ENCODE data around the gene PLRG1. TPM values are rescaled to one million over a fixed set of nuclear protein-coding genes. Genes with fewer than 3 reads are reported as not detected.

Gene PLRG1
- total RNA-seq, 1 donor from 2014 or later, result 75.5 TPM

GRCh38 chr4:154534296-154534695 lies 15.9 kb downstream of the PLRG1 start:
- no peak for DNase-seq (ENCODE audit: low read depth)

GRCh38 chr4:154529728-154530519 lies 20.3 kb downstream of the PLRG1 start:
- no peak overlapping the region for H3K4me3 ChIP-seq (ENCODE audit: low read depth, low read length)
- no peak for DNase-seq (ENCODE audit: low read depth)

More at GRCh38 chr4:154534296-154534695, 15.9 kb downstream of the PLRG1 start:
- Histone ChIP-seq H3K4me3 (ENCODE audit: low read depth, low read length) (no peak overlapping the region), H3K27me3 (ENCODE audit: control insufficient read depth, insufficient read depth, low read length) (no peaks in the 10 kb centered on the region), H3K36me3 (ENCODE audit: control insufficient read depth, insufficient read depth, low read length) (peaks cover 2% of the 10 kb centered on the region)
- no peak for TF ChIP-seq CTCF (IDR thresholded peaks at IDR 0.05; ENCODE audit: insufficient read depth, low read length, poor library complexity, severe bottlenecking)

DNA sequence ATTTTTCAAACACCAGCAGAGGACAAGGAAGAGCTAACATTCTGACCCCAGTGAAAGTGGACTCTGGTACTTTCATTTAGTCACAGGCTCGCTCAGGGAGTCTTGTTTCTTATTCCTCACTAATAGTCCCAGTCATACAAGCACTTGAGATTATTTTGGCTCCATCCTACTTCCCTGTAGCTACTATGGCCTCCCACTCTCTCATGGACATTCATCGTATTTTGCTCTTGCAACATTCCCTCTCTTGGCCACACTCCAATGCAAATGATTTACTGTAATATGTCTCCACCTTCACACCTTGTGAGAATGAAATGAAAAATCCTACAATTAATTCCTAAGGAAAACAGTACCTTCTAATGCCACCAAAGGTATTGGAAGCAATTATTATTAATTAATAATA lies 21.3 kb downstream of the PLRG1 start:
- Histone ChIP-seq H3K27me3 (ENCODE audit: control insufficient read depth, insufficient read depth, low read length) (no peaks in the 10 kb centered on the region), H3K4me3 (ENCODE audit: low read depth, low read length) (no peak overlapping the region), H3K36me3 (ENCODE audit: control insufficient read depth, insufficient read depth, low read length) (no peaks in the 10 kb centered on the region)
- DNase-seq (ENCODE audit: low read depth), result no peak
- TF ChIP-seq CTCF (IDR thresholded peaks at IDR 0.05; ENCODE audit: insufficient read depth, low read length, poor library complexity, severe bottlenecking), result no peak

More at GRCh38 chr4:154529728-154530519, 20.3 kb downstream of the PLRG1 start:
- no peaks in the 10 kb centered on the region for H3K36me3 ChIP-seq (ENCODE audit: control insufficient read depth, insufficient read depth, low read length)
- no peak for TF ChIP-seq CTCF (IDR thresholded peaks at IDR 0.05; ENCODE audit: insufficient read depth, low read length, poor library complexity, severe bottlenecking)
- no peaks in the 10 kb centered on the region for H3K27me3 ChIP-seq (ENCODE audit: control insufficient read depth, insufficient read depth, low read length)

GRCh38 chr4:154527308-154527707 lies 22.9 kb downstream of the PLRG1 start:
- no peak for DNase-seq (ENCODE audit: low read depth)
- no peaks in the 10 kb centered on the region for H3K36me3 ChIP-seq (ENCODE audit: control insufficient read depth, insufficient read depth, low read length)
- TF ChIP-seq CTCF (IDR thresholded peaks at IDR 0.05; ENCODE audit: insufficient read depth, low read length, poor library complexity, severe bottlenecking), result no peak
- no peak overlapping the region for H3K4me3 ChIP-seq (ENCODE audit: low read depth, low read length)
- H3K27me3 ChIP-seq (ENCODE audit: control insufficient read depth, insufficient read depth, low read length), result no peaks in the 10 kb centered on the region

DNA sequence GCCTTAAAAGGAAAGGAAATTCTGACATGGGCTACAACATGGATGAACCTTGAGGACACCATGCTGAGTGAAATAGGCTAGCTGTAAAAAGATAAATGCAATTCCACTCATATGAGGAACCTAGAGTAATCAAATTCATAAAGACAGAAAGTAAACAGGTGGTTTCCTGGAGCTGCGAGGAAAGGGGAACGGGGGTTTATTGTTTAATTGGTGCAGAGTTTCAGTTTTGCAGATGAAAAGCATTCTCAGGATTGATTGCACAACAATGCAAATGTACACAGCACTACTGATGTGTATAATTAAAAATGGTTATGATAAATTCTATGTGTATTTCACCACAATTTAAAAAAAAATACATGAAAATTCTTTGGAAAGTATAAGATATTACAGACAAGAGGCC lies 24.0 kb downstream of the PLRG1 start:
- no peaks in the 10 kb centered on the region for H3K27me3 ChIP-seq (ENCODE audit: control insufficient read depth, insufficient read depth, low read length)
- H3K36me3 ChIP-seq (ENCODE audit: control insufficient read depth, insufficient read depth, low read length), result no peaks in the 10 kb centered on the region
- no peak overlapping the region for H3K4me3 ChIP-seq (ENCODE audit: low read depth, low read length)
- no peak for DNase-seq (ENCODE audit: low read depth)
- TF ChIP-seq CTCF (IDR thresholded peaks at IDR 0.05; ENCODE audit: insufficient read depth, low read length, poor library complexity, severe bottlenecking), result no peak

- no peak for TF ChIP-seq CTCF (IDR thresholded peaks at IDR 0.05; ENCODE audit: insufficient read depth, low read length, poor library complexity, severe bottlenecking)
- Histone ChIP-seq H3K36me3 (ENCODE audit: control insufficient read depth, insufficient read depth, low read length) (no peaks in the 10 kb centered on the region), H3K4me3 (ENCODE audit: low read depth, low read length) (no peak overlapping the region), H3K27me3 (ENCODE audit: control insufficient read depth, insufficient read depth, low read length) (peaks cover 2% of the 10 kb centered on the region)
- DNase-seq (ENCODE audit: low read depth), result no peak
Measured at GRCh38 chr4:154521607-154522006, 28.6 kb downstream of the PLRG1 start.
